Testis (tissue), 3 donors: ENCODE results near the gene HMCN2. TPM values are rescaled to one million over a fixed set of nuclear protein-coding genes. Genes with fewer than 3 reads are reported as not detected.
"Not testable (repeated sequence)": the region's sequence is repeated elsewhere in the genome, so short reads cannot be mapped to it uniquely, and the experiment has no call there.

ENCODE experiments used
- DNase-seq: peaks from one replicate; pipeline ENCODE4 v3.0.0-alpha.2; 2019
- H3K27ac ChIP-seq, 2 donors: fragments of 200-600 bp; sonication (generic); one replicate each; pipeline ENCODE4 v1.5.1; 2019
- H3K27me3 ChIP-seq: fragments of 200-600 bp; sonication (generic); one replicate; pipeline ENCODE4 v1.5.1; 2019
- H3K36me3 ChIP-seq: fragments of 200-600 bp; sonication (generic); one replicate; pipeline ENCODE4 v1.5.1; 2017; ENCODE audit warnings: low read depth; ENCODE audit errors: missing control alignments
- H3K4me1 ChIP-seq: fragments of 200-600 bp; sonication (generic); one replicate; pipeline ENCODE4 v1.5.1; 2019
- H3K4me3 ChIP-seq, 2 donors: fragments of 200-600 bp; sonication (generic); one replicate each; pipeline ENCODE4 v1.5.1; 2017 to 2019
- H3K9me3 ChIP-seq: fragments of 200-600 bp; sonication (generic); one replicate; pipeline ENCODE4 v1.5.1; 2017
- CTCF ChIP-seq, 3 experiments: fragments of 450-650 bp in 2 of 3; fragments of 200-600 bp in 1 of 3; sonication (generic) in 1 of 3; IDR thresholded peaks; one replicate each; pipeline ENCODE4 v1.5.1; 2016 to 2019; ENCODE audit warnings: antibody characterized with exemption in 3 of 3, mild to moderate bottlenecking in 2 of 3, moderate library complexity in 1 of 3
- POLR2A ChIP-seq: fragments of 450-650 bp; IDR thresholded peaks from one replicate; pipeline ENCODE4 v1.6.1; 2017; ENCODE audit warnings: antibody characterized with exemption, mild to moderate bottlenecking, moderate library complexity
- WGBS, 2 donors: methylation state at CpG; one replicate each; pipeline ENCODE4 v1.1.5; 2018; 5-methylcytosine and 5-hydroxymethylcytosine counted together
- intact Hi-C: fragments of 100-400 bp; cut with DNase I; formaldehyde crosslinking; loops from one replicate; pipeline ENCODE4 v1.15.1; 2023; ENCODE audit warnings: low total_unique reads
- polyA plus RNA-seq: library from polyadenylated mRNA; stranded (reverse); fragments of 350-450 nt; fragmentation: Illumina TruSeq; extraction: RNeasy Lipid Tissue Mini Kit (QIAGEN cat#74804); gene quantifications from one replicate; pipeline ENCODE4 v1.2.3, GENCODE V29; 2014; ENCODE audit warnings: low read depth, low replicate concordance; ENCODE audit not compliant: insufficient read depth
- total RNA-seq, 2 donors: library from RNA; depleted of rRNA; stranded (reverse); fragments of >200 nt; gene quantifications; one replicate each; pipeline ENCODE4 v1.2.3, GENCODE V29; 2016

HMCN2 gene
- total and polyA plus RNA-seq, 3 donors from 2014 or later, result 10.2 to 17.7 (median 15.5) TPM

- 96 to 98% methylated on average over 8 of the region's 8 CpGs for WGBS, 2 donors
- Histone ChIP-seq H3K27ac (no peak overlapping the region), H3K9me3 (no peaks in the 10 kb centered on the region), H3K4me3 (no peak overlapping the region), H3K36me3 (no peaks in the 10 kb centered on the region), H3K27me3 (no peaks in the 10 kb centered on the region), H3K4me1 (no peaks in the 10 kb centered on the region)
- intact Hi-C loops, result no loop called here
- DNase-seq, result no peak
- no peak for TF ChIP-seq POLR2A
- TF ChIP-seq CTCF (IDR thresholded peaks at IDR 0.05), result no peak
These were observed 135.3 kb downstream of the HMCN2 start for GRCh38 chr9:130400870-130401269.

- DNase-seq, H3K4me3 ChIP-seq, H3K27me3 ChIP-seq, H3K9me3 ChIP-seq, H3K27ac ChIP-seq, intact Hi-C loops, H3K4me1 ChIP-seq, H3K36me3 ChIP-seq: not testable (repeated sequence)
- WGBS, 2 donors, result 88 to 98% methylated on average over 3 of the region's 3 CpGs
These were observed 136.2 kb downstream of the HMCN2 start for GRCh38 chr9:130401742-130402141.

GRCh38 chr9:130402243-130402642 is 136.7 kb downstream of the HMCN2 start:
- Histone ChIP-seq H3K36me3 (no peaks in the 10 kb centered on the region), H3K9me3 (no peaks in the 10 kb centered on the region), H3K27ac (no peak overlapping the region), H3K4me1 (no peaks in the 10 kb centered on the region), H3K4me3 (no peak overlapping the region), H3K27me3 (no peaks in the 10 kb centered on the region)
- intact Hi-C loops, result no loop called here
- no peak for TF ChIP-seq CTCF (IDR thresholded peaks at IDR 0.05)
- no peak for TF ChIP-seq POLR2A
- WGBS, 2 donors, result 94% methylated on average over 3 of the region's 3 CpGs
- DNase-seq, result no peak

- TF ChIP-seq CTCF (IDR thresholded peaks at IDR 0.05), result no peak
- TF ChIP-seq POLR2A, result no peak
- no peak for DNase-seq
These were observed 137.3 kb downstream of the HMCN2 start for GRCh38 chr9:130402645-130403440.

GRCh38 chr9:130405657-130406257 is 140.2 kb downstream of the HMCN2 start:
- TF ChIP-seq CTCF (IDR thresholded peaks at IDR 0.05), result no peak
- 91 to 97% methylated on average over 17 to 22 of the region's 22 CpGs for WGBS, 2 donors
- Histone ChIP-seq H3K36me3 (no peaks in the 10 kb centered on the region), H3K9me3 (no peaks in the 10 kb centered on the region), H3K4me1 (no peaks in the 10 kb centered on the region), H3K27me3 (no peaks in the 10 kb centered on the region), H3K27ac (no peak overlapping the region), H3K4me3 (no peak overlapping the region)
- intact Hi-C loops, result no loop called here
- DNase-seq, result no peak

More at GRCh38 chr9:130402645-130403440, 137.3 kb downstream of the HMCN2 start:
- Histone ChIP-seq H3K9me3 (no peaks in the 10 kb centered on the region), H3K4me3 (no peak overlapping the region), H3K4me1 (no peaks in the 10 kb centered on the region), H3K27me3 (no peaks in the 10 kb centered on the region), H3K36me3 (no peaks in the 10 kb centered on the region), H3K27ac (no peak overlapping the region)
- 90 to 91% methylated on average over 14 to 28 of the region's 28 CpGs for WGBS, 2 donors
- intact Hi-C loops, result no loop called here
